GM21619 (cell line): ENCODE data around the gene EIPR1.

Experiments
- ATAC-seq: cut with Tn5 transposase; IDR thresholded peaks from one replicate; pipeline ENCODE4 v1.9.1; 2021; ENCODE audit not compliant: unreplicated experiment

The EIPR1 gene

DNA sequence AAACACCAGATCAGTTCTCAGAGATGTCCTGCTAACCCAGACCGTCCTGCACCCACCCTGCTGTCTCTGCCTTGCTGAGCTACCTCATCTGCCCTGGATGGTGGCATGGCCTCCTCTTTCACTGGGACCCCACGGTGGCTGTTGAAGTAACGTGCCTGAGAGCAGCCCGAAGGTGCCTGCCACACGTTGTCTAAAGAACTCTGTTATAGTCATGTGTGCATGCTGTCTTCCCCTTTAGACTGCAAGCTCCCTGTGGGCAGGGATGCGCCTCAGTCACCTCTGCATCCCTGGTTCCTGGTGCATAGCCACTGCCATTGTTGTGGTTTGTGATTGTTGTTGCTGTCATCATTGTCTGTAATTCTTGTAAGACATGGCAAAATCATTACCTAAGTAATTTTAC is 235.9 kb downstream of the EIPR1 start:
- no peak for ATAC-seq

DNA sequence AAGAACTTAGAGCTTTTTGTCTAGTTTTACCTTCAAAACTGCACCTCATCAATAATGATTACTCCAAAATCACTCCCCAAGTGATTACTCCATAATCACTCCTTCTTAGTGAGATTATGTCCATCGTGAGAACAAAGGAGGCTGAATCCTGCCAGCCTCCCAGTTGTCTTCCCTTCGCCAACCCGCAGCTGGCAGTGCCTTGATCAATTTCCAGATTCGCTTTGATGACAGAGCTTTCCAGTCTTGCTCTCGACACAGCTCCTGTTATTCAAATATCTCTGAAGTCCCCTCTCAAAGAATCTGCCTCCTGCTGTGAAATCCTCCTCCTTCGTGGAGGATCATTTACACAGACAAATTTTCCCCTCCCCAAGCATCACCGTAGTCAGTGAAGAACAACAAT is 237.7 kb downstream of the EIPR1 start:
- ATAC-seq = no peak
